Testis (tissue), 2 donors: Measurements from ENCODE around the gene TSSK2.

Experiments
- CTCF ChIP-seq, 3 experiments: fragments of 450-650 bp in 2 of 3; fragments of 200-600 bp in 1 of 3; sonication (generic) in 1 of 3; IDR thresholded peaks; one replicate each; pipeline ENCODE4 v1.5.1; 2016 to 2019; ENCODE audit warnings: antibody characterized with exemption in 3 of 3, mild to moderate bottlenecking in 2 of 3, moderate library complexity in 1 of 3
- POLR2A ChIP-seq: fragments of 450-650 bp; IDR thresholded peaks from one replicate; pipeline ENCODE4 v1.6.1; 2017; ENCODE audit warnings: antibody characterized with exemption, mild to moderate bottlenecking, moderate library complexity

- TF ChIP-seq CTCF (IDR thresholded peaks at IDR 0.05), result no peak
- no peak for TF ChIP-seq POLR2A
Measured at GRCh38 chr22:19148417-19149046, 17.4 kb downstream of the TSSK2 start.
